Measurements from ENCODE around the gene CACNB4.
"Not testable (repeated sequence)": the region's sequence is repeated elsewhere in the genome, so short reads cannot be mapped to it uniquely, and the experiment has no call there.

CACNB4 gene

GRCh38 chr2:151808258-151809072, 290.4 kb downstream of the CACNB4 start:
- no peak overlapping the region for H3K4me3 Mint-ChIP-seq
- H3K36me3 Mint-ChIP-seq (ENCODE audit: low read depth) = peaks cover 34% of the 10 kb centered on the region
- intact Hi-C loops (cut with micrococcal nuclease) = no loop called here
- H3K27ac Mint-ChIP-seq = no peak overlapping the region
- H3K27me3 Mint-ChIP-seq = no peaks in the 10 kb centered on the region
- H3K4me1 Mint-ChIP-seq (ENCODE audit: low read depth) = no peaks in the 10 kb centered on the region
- H3K9me3 Mint-ChIP-seq = no peaks in the 10 kb centered on the region

- peaks cover 27% of the 10 kb centered on the region for H3K36me3 Mint-ChIP-seq (ENCODE audit: low read depth)
- no peak overlapping the region for H3K27ac Mint-ChIP-seq
- intact Hi-C loops (cut with micrococcal nuclease) = no loop called here
- H3K9me3 Mint-ChIP-seq = no peaks in the 10 kb centered on the region
- no peaks in the 10 kb centered on the region for H3K27me3 Mint-ChIP-seq
- H3K4me1 Mint-ChIP-seq (ENCODE audit: low read depth) = no peaks in the 10 kb centered on the region
- no peak overlapping the region for H3K4me3 Mint-ChIP-seq
These were observed 292.9 kb downstream of the CACNB4 start for GRCh38 chr2:151805961-151806360.

- Mint-ChIP-seq H3K27ac (no peak overlapping the region), H3K27me3 (no peaks in the 10 kb centered on the region), H3K9me3 (no peaks in the 10 kb centered on the region), H3K4me3 (no peak overlapping the region), H3K4me1 (ENCODE audit: low read depth) (no peaks in the 10 kb centered on the region), H3K36me3 (ENCODE audit: low read depth) (peaks cover 21% of the 10 kb centered on the region)
- intact Hi-C loops (cut with micrococcal nuclease) = no loop called here
These were observed 293.5 kb downstream of the CACNB4 start for GRCh38 chr2:151805343-151805742.

- intact Hi-C loops (cut with micrococcal nuclease) = no loop called here
- Mint-ChIP-seq H3K4me3 (no peak overlapping the region), H3K27ac (no peak overlapping the region), H3K27me3 (no peaks in the 10 kb centered on the region), H3K9me3 (no peaks in the 10 kb centered on the region), H3K36me3 (ENCODE audit: low read depth) (peaks cover 17% of the 10 kb centered on the region), H3K4me1 (ENCODE audit: low read depth) (no peaks in the 10 kb centered on the region)
These were observed 295.0 kb downstream of the CACNB4 start for GRCh38 chr2:151803811-151804210.

- Mint-ChIP-seq H3K9me3 (no peaks in the 10 kb centered on the region), H3K36me3 (ENCODE audit: low read depth) (peaks cover 22% of the 10 kb centered on the region), H3K4me3 (no peak overlapping the region), H3K27ac (no peak overlapping the region), H3K4me1 (ENCODE audit: low read depth) (no peaks in the 10 kb centered on the region), H3K27me3 (no peaks in the 10 kb centered on the region)
- intact Hi-C loops (cut with micrococcal nuclease) = no loop called here
These were observed 296.5 kb downstream of the CACNB4 start for GRCh38 chr2:151802315-151802714.

GRCh38 chr2:151799886-151800292, 299.0 kb downstream of the CACNB4 start:
- no peaks in the 10 kb centered on the region for H3K27me3 Mint-ChIP-seq
- intact Hi-C loops (cut with micrococcal nuclease) = no loop called here
- no peak overlapping the region for H3K27ac Mint-ChIP-seq
- no peak overlapping the region for H3K4me3 Mint-ChIP-seq
- H3K36me3 Mint-ChIP-seq (ENCODE audit: low read depth) = peaks cover 41% of the 10 kb centered on the region
- H3K9me3 Mint-ChIP-seq = no peaks in the 10 kb centered on the region
- no peaks in the 10 kb centered on the region for H3K4me1 Mint-ChIP-seq (ENCODE audit: low read depth)

- Mint-ChIP-seq H3K4me3 (no peak overlapping the region), H3K27me3 (no peaks in the 10 kb centered on the region), H3K9me3 (no peaks in the 10 kb centered on the region), H3K4me1 (ENCODE audit: low read depth) (no peaks in the 10 kb centered on the region), H3K27ac (no peak overlapping the region), H3K36me3 (ENCODE audit: low read depth) (peaks cover 45% of the 10 kb centered on the region)
- intact Hi-C loops (cut with micrococcal nuclease) = no loop called here
These were observed 302.1 kb downstream of the CACNB4 start for GRCh38 chr2:151796774-151797173.

- peaks cover 54% of the 10 kb centered on the region for H3K36me3 Mint-ChIP-seq (ENCODE audit: low read depth)
- no peaks in the 10 kb centered on the region for H3K4me1 Mint-ChIP-seq (ENCODE audit: low read depth)
- no peak overlapping the region for H3K27ac Mint-ChIP-seq
- no peak overlapping the region for H3K4me3 Mint-ChIP-seq
- no peaks in the 10 kb centered on the region for H3K9me3 Mint-ChIP-seq
- H3K27me3 Mint-ChIP-seq = no peaks in the 10 kb centered on the region
- intact Hi-C loops (cut with micrococcal nuclease) = no loop called here
These were observed 303.1 kb downstream of the CACNB4 start for GRCh38 chr2:151795646-151796240.

GRCh38 chr2:151794422-151794821, 304.4 kb downstream of the CACNB4 start:
- H3K9me3 Mint-ChIP-seq; H3K27me3 Mint-ChIP-seq; H3K4me1 Mint-ChIP-seq (ENCODE audit: low read depth); intact Hi-C loops (cut with micrococcal nuclease); H3K27ac Mint-ChIP-seq; H3K4me3 Mint-ChIP-seq: not testable (repeated sequence)
- peaks cover 65% of the 10 kb centered on the region for H3K36me3 Mint-ChIP-seq (ENCODE audit: low read depth)

GRCh38 chr2:151793123-151793522, 305.7 kb downstream of the CACNB4 start:
- no peaks in the 10 kb centered on the region for H3K9me3 Mint-ChIP-seq
- H3K27ac Mint-ChIP-seq = no peak overlapping the region
- intact Hi-C loops (cut with micrococcal nuclease) = no loop called here
- H3K4me3 Mint-ChIP-seq = no peak overlapping the region
- H3K4me1 Mint-ChIP-seq (ENCODE audit: low read depth) = no peaks in the 10 kb centered on the region
- no peaks in the 10 kb centered on the region for H3K27me3 Mint-ChIP-seq
- peaks cover 66% of the 10 kb centered on the region for H3K36me3 Mint-ChIP-seq (ENCODE audit: low read depth)

- H3K4me3 Mint-ChIP-seq = no peak overlapping the region
- intact Hi-C loops (cut with micrococcal nuclease) = no loop called here
- H3K27ac Mint-ChIP-seq = no peak overlapping the region
- H3K9me3 Mint-ChIP-seq = no peaks in the 10 kb centered on the region
- H3K27me3 Mint-ChIP-seq = no peaks in the 10 kb centered on the region
- peaks cover 68% of the 10 kb centered on the region for H3K36me3 Mint-ChIP-seq (ENCODE audit: low read depth)
- H3K4me1 Mint-ChIP-seq (ENCODE audit: low read depth) = no peaks in the 10 kb centered on the region
These were observed 306.3 kb downstream of the CACNB4 start for GRCh38 chr2:151792589-151792988.

- no peak overlapping the region for H3K4me3 Mint-ChIP-seq
- no peaks in the 10 kb centered on the region for H3K9me3 Mint-ChIP-seq
- no peaks in the 10 kb centered on the region for H3K27me3 Mint-ChIP-seq
- peaks cover 61% of the 10 kb centered on the region for H3K36me3 Mint-ChIP-seq (ENCODE audit: low read depth)
- intact Hi-C loops (cut with micrococcal nuclease) = no loop called here
- no peaks in the 10 kb centered on the region for H3K4me1 Mint-ChIP-seq (ENCODE audit: low read depth)
- H3K27ac Mint-ChIP-seq = no peak overlapping the region
These were observed 307.3 kb downstream of the CACNB4 start for GRCh38 chr2:151791545-151791944.

GRCh38 chr2:151790689-151791088, 308.2 kb downstream of the CACNB4 start:
- H3K27ac Mint-ChIP-seq = no peak overlapping the region
- no peaks in the 10 kb centered on the region for H3K4me1 Mint-ChIP-seq (ENCODE audit: low read depth)
- H3K4me3 Mint-ChIP-seq = no peak overlapping the region
- intact Hi-C loops (cut with micrococcal nuclease) = no loop called here
- H3K9me3 Mint-ChIP-seq = no peaks in the 10 kb centered on the region
- H3K36me3 Mint-ChIP-seq (ENCODE audit: low read depth) = peaks cover 62% of the 10 kb centered on the region
- no peaks in the 10 kb centered on the region for H3K27me3 Mint-ChIP-seq

GRCh38 chr2:151789055-151789834, 309.6 kb downstream of the CACNB4 start:
- no peaks in the 10 kb centered on the region for H3K9me3 Mint-ChIP-seq
- no peak overlapping the region for H3K27ac Mint-ChIP-seq
- H3K27me3 Mint-ChIP-seq = no peaks in the 10 kb centered on the region
- intact Hi-C loops (cut with micrococcal nuclease) = no loop called here
- H3K36me3 Mint-ChIP-seq (ENCODE audit: low read depth) = peaks cover 64% of the 10 kb centered on the region
- no peak overlapping the region for H3K4me3 Mint-ChIP-seq
- H3K4me1 Mint-ChIP-seq (ENCODE audit: low read depth) = no peaks in the 10 kb centered on the region

Data from dendritic cell treated with granulocyte-macrophage colony-stimulating factor and Interleukin-4, amounts not matched to agents 40 ng/mL and 50 ng/mL, for 4 days (primary cell).